Peyer's patch (tissue), 4 donors: ENCODE measurements around the gene PXDC1.

Experiments used
- POLR2A ChIP-seq, 2 donors: fragments of 450-650 bp; IDR thresholded peaks; one replicate each; pipeline ENCODE4 v1.5.1; 2017; ENCODE audit warnings: antibody characterized with exemption in 2 of 2, mild to moderate bottlenecking in 2 of 2, moderate library complexity in 2 of 2
- TF ChIP-seq, protein P1 (sequence below), 6 experiments: fragments of 450-650 bp in 4 of 6; fragments of 200-600 bp in 2 of 6; sonication (generic) in 1 of 6; IDR thresholded peaks; one replicate each; pipeline ENCODE4 v1.5.1; 2017 to 2019; ENCODE audit warnings: antibody characterized with exemption in 6 of 6, mild to moderate bottlenecking in 3 of 6, moderate library complexity in 1 of 6

DNA sequence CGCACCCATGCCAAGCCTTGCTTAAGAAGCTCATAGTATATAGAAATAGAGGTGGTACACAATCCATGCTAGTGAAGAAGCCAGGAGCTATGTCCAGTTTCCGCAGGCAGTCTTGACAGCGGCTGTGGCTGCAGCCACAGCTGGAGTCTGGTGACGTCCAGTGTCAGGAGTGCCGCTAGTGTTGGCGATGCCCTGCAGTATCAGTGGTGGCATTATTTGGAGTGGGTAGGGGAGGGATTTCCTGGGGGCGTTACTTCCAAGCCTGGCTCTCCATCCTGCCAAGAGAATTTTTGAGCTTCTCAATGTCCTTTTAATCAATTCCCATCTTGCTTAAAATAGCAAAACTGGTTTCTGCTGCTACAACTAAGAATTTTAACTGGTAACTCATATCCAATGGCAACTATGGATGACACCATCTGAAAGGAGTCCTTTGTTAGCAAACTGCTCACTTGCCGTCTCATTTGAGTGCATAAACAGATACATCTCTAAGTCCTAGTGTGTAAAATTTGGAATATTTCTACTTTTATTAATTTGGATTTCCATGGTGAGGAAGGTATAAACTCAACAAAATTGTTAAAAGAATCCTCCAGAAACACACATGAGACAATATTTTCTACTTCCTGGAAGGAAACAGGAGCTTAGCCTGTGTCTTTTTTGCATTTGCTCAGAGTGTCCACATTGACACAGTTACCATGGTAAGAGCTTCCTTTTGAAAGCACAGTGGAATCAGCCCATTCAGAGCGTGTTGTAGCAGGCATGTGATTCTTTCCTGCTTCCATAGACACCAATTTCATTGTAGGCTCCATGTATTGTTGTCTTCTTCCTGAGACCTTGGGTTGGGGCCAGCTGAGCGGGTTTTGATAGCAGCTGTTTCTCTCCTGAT lies 44.6 kb upstream of the PXDC1 start:
- TF ChIP-seq, protein P1, sequence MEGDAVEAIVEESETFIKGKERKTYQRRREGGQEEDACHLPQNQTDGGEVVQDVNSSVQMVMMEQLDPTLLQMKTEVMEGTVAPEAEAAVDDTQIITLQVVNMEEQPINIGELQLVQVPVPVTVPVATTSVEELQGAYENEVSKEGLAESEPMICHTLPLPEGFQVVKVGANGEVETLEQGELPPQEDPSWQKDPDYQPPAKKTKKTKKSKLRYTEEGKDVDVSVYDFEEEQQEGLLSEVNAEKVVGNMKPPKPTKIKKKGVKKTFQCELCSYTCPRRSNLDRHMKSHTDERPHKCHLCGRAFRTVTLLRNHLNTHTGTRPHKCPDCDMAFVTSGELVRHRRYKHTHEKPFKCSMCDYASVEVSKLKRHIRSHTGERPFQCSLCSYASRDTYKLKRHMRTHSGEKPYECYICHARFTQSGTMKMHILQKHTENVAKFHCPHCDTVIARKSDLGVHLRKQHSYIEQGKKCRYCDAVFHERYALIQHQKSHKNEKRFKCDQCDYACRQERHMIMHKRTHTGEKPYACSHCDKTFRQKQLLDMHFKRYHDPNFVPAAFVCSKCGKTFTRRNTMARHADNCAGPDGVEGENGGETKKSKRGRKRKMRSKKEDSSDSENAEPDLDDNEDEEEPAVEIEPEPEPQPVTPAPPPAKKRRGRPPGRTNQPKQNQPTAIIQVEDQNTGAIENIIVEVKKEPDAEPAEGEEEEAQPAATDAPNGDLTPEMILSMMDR (IDR thresholded peaks at IDR 0.05), result no peak
- no peak for TF ChIP-seq POLR2A (IDR thresholded peaks at IDR 0.05)
